HK-2 (cell line): ENCODE measurements around the gene FCN3.
"Not testable (repeated sequence)": the region's sequence is repeated elsewhere in the genome, so short reads cannot be mapped to it uniquely, and the experiment has no call there.

Source experiments
- DNase-seq: peaks from one replicate; pipeline ENCODE4 v3.0.0-alpha.2; 2018; ENCODE audit not compliant: unreplicated experiment

Gene FCN3

DNA sequence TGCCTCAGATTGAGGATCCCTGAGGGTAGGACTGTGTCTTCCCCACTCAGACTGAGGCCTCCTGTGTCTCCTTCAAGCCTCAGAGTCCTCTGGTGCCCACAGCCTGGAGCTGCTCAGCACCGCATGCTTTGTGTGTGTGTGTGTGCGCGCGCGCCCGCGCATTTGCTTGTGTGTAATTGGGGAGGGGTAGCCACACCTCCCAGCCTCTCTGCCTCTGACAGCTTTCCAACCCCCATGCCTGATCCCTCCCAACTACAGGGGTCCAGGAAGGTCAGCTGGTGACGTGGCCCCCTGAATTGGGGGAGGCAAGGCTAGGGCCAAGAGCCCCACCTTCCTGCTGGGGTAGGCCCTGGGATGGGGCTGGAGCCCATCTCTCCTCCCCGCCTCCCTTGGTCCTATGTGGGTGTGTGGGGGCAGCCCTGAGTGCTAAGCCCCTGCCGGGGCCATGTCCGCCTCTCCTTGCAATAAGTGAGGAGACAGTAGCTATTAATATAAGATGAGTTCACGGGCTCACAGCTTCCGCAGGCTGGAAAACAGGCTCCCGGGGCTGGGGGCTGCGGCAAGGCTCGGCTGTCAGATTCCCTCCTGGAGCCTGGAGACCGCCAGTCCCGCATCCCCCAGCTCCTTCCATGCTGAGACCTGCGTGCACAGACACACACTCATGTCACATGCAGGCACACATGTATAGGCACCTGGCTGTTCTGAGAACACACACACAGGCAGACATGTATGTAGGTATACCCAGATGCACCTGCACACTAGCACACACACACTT, 24.8 kb upstream of the FCN3 start:
- DNase-seq = no peak

DNA sequence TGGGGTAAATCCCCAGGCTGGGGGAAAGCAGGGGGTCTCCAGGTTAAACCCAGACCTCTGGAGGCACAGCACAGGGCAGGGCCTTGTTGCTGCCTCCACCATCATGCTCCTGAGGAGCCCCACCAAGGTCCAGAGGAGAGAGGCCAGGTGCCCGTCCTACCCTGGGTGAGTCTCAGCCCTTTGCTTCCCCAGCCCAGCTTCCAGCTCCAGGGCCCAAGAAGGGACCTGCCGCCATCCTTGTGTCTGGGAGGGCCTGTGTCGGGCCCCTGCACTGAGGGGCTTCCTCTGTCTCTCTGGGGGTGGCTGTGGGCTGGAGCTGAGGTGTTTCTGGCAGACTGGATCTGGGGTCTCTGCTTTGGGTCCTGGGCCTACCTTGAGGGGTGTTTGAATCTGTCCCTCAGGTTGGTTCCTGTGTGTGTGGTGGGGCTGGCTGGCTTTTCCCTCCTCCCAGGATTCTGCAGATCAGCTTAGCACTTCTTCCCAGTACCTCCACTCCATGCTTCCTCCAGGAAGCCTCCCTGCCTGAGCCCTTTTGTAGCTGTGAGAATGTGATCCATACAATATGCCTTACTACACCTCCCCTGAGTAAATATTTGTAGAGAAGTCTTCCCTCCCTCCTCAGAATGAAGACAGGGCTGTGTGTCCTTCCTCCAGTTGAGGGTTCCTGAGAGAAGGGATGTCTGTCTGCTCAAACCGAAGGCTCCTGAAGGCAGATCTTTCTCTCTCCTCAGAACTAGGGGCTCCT, 24.0 kb upstream of the FCN3 start:
- no peak for DNase-seq

DNA sequence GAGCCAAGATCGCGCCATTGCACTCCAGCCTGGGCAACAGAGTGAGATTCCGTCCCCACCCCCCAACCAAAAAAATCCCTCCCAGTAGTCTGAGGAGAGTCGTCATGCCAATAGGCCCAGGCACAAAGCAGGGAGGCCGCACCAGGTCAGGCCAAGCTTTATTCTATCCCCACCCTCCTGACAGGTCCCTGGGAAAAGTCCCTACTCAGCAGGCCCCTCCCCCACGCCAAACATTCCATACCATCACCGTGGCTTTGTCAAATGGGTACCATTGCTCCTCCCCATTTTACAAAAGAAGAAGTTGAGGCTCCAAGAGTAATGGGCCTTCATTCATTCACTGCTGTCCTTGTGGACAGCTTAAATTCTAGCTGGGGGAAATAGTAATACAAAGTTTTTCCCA, 23.1 kb upstream of the FCN3 start:
- no peak for DNase-seq

DNA sequence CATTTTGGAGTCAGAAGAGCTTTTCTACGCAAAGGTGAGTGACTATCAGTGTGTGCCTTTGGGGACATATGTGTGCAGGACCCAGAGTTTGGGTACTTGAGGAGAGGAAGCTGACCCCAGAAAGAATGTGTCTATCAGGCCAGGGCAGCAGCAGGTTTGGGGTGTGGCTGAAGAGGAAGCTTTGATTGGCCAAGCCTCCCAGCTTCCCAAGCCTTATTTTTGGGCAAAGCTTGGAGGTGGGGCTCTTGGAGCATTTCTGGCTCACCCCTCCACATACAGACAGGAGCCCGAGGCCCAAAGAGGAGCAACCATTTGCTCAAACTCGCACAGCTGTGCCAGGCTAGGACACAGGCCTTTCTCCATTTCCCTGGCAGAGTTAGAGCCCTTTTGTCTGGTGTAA, 22.5 kb upstream of the FCN3 start:
- no peak for DNase-seq

DNA sequence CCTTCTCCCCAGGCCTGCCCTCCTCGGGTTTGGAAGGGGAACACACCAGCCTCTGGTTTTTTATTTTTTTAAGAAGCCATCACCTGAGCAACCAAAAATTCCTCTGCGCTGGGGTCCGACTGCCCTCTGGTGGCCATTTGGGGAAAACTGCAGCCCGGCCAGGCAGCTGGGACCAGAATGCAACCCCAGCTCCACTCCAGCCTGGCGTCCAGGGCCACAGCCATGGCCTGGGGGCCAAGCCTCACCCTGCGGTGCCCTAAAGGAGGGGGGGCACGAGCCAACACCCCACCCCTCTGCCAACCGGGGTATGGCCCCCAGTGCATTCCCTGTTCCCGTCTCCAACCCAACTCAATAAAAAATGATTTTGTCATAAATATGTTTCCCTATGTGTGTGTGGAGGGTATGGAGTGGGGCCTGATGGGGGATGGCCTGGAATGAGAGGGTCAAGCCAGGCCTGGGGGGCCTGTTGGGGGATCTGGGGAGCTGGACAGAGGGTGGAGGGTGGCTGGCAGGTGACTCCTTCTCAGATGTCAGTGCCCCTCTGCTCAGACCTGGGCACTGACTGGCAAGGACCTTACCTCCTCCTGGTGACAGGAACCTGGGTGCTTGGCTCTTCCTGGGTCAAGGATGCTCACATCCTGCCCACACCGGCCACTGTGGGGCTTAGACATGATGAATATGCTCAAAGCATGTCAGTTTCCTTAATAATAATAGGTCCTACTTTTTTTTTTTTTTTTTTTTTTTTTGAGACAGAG, 21.0 kb upstream of the FCN3 start:
- DNase-seq = peak; percentile 77

DNA sequence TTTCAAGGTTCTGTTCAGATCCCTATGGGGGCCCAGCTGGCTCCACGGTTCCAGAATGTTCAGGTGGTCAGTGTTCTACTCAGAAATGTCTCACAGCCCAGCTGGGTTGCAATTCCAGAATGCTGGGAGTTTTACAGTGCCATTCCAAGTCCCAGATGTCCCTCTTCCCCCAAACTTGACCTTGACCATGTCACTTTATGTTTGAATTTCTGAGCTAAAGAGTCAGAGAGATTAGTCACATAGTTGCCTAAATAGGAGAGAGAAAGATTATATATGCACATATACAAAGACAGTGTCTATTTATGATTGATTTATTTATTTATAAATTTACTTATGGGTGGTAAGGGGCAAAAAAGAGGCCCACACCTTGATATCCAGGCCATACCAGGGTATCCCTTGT, 20.3 kb upstream of the FCN3 start:
- DNase-seq = no peak

DNA sequence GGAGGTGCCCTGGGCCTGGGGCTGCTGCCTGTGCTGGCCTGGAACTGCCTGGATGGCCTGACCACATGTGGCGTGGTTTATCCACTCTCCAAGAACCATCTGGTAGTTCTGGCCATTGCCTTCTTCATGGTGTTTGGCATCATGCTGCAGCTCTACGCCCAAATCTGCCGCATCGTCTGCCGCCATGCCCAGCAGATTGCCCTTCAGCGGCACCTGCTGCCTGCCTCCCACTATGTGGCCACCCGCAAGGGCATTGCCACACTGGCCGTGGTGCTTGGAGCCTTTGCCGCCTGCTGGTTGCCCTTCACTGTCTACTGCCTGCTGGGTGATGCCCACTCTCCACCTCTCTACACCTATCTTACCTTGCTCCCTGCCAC, 19.6 kb upstream of the FCN3 start:
- no peak for DNase-seq

DNA sequence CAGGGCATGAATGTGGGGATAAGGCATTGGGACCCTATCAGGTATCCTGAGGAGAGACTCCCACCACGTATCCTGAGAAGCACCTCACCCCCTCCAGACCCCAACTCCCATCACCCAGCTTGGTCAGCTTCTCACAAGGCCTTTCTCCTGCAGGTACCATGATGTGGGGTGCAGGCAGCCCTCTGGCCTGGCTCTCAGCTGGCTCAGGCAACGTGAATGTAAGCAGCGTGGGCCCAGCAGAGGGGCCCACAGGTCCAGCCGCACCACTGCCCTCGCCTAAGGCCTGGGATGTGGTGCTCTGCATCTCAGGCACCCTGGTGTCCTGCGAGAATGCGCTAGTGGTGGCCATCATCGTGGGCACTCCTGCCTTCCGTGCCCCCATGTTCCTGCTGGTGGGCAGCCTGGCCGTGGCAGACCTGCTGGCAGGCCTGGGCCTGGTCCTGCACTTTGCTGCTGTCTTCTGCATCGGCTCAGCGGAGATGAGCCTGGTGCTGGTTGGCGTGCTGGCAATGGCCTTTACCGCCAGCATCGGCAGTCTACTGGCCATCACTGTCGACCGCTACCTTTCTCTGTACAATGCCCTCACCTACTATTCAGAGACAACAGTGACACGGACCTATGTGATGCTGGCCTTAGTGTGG, 19.1 kb upstream of the FCN3 start:
- no peak for DNase-seq

DNA sequence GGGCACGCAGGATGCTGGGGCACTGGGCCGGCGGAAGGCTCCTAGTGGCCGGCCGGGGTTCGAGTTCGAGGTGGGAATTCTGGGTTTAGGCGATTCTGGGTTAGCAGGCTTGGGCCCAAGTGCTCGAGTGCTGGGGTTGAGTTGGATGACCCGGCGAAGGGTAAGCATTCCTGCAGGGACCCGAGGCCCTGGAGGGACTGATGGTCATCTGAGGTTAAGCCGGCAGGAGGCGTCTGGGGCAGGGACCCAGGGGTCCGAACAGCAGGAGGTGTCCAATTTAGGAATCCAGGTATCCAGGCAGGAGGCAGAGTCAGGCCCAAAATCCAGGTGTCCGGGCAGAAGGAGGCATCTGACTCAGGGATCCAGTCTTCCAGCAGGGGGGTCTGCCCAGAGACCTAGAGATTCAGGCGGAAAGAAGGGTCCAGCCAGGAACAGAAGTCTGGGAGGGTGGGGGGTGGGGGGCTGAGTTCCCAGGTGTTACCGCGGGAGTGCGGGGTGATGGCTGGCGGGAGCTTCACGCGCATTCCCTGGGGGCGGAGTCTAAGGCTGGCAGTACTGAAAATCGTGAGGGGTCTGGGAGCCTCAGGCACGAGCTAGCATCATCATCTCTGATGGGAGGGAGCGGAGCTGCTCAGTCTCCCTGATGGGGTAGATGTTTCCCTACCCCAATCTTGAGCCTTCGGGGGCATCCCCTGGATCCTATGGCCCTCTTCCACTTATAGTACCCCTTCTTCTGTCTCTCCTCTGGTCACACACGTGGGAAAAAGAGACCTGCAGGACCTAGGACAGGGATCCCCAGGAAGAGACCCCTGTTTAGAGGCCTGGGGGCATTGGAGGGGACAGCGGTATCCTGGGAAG, 18.4 kb upstream of the FCN3 start:
- no peak for DNase-seq

DNA sequence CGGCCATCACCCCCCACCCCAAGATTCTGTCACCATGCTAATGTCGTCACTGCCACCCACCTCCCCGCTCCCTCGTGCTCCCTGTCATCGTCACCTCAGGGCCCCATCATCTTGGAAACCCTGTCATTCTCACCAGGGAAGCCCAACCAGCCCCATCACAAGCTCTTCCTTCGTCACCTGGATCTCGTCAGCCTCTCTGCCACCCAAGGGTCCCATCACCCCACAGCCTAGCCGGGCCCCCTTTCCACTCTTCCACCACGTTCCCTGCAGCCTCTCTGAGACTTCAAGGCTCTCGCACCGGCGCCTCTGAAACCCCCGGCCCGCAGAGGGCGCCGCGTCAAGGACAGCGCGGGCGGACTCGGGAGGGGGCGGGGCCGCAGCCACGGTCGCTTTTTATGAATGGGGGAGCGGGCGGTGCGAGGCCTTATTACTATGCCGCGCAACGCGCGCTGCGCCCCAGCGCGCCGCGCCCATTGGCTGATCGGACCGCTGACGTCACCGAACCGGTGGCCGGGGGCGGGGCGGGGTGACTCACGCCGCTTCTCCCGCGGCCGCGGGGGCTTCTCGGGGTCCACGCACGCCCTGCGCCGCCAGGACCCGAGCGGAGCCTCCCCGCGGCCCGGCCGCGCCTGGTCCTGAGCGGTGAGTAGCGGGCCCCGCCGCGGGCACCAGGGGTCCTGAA, 17.6 kb upstream of the FCN3 start, which contains the start of gene GPR3:
Gene GPR3, plus strand, starts transcription at position 527 of the 682 bp plus-strand sequence. CDS start 1,177 bp downstream, outside the sequence.
- DNase-seq = peak; percentile 90

DNA sequence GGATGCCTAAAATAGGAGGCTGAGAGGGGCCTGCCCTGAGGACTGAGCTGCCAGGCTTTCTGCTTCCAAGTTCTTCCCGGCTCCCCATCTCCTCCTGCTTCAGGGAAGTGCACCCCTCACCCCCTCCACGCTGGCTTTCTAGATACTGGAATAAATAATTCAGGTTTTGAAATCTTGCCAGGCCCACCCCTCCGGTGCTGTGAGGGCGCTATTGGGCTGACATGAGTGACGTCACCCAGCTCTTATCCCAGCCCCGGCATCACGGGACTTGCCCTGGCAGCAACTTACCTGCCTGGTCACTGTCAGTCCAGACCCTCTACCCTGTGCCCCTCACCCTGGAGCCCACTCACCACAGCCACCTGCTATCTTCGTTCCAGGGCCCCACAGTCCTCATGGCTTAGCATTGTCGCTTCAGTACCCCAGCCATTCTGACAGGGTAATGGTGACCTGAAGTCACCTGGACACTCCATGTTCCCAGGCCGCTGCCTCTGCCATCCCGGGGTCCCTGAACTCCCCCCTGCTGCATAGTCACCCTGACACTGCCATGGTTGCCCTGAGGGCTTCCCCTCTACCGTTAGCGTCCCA, 17.0 kb upstream of the FCN3 start:
- DNase-seq = no peak

DNA sequence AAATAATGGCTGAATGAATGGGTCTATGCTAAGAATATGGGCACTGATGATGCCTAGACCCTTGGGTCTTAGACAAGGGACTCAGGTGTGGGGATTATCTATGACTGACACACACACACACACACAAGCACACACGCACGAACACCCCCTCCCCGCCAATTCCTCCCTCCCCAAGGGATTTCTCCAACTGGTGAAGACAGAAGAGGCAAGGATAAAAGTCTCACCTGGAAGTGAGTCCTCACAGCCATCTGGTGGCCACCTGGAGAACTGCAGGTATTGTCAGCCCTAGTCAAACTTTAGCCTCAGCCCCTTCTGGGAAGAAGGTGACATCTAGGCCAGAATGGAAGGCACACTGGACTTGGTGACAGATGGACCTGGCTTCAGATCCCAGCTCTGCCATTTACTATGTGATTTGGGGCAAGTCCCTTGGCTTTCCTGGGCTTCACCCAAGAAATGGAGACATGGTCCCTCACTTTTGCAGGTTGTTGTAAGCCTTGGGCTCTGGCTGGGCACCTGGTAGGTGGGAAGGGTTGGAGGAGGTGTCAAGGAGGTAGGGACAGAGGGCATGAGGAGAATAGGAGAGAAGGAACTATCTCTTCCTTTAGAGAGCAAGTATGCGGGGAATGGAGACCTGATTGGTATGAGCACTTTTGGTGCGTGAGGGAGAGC, 13.8 kb upstream of the FCN3 start:
- peak; percentile 67 for DNase-seq

DNA sequence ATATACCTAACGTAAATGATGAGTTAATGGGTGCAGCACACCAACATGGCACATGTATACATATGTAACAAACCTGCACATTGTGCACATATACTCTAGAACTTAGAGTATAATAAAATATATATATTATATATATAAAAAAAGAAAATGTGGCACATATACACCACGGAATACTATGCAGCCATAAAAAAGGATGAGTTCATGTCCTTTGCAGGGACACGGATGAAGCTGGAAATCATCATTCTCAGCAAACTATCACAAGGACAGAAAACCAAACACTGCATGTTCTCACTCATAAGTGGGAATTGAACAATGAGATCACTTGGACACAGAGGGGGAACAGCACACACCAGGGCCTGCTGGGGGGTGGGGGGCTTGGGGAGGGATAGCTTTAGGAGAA, 10.2 kb upstream of the FCN3 start:
- DNase-seq = not testable (repeated sequence)

DNA sequence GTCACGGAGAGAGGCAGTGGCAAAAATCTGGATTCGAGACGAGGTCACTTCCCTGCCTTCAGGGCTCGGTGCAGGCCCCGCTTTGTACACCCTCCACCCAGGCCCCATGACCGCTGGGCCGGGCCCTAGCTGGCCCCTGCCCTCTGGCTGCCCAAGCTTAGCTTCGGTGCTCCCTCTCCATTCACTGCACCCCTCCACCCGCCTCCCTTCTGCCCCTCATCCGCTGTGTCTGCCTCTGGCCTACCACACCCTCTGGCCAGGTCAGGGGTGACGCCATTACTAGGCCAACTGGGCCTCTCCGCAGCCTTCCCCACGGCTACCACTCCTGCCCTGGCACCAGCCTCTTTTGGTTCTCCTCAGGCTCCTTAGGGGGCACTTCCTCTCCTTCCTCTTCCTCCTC, 9.0 kb upstream of the FCN3 start:
- no peak for DNase-seq

DNA sequence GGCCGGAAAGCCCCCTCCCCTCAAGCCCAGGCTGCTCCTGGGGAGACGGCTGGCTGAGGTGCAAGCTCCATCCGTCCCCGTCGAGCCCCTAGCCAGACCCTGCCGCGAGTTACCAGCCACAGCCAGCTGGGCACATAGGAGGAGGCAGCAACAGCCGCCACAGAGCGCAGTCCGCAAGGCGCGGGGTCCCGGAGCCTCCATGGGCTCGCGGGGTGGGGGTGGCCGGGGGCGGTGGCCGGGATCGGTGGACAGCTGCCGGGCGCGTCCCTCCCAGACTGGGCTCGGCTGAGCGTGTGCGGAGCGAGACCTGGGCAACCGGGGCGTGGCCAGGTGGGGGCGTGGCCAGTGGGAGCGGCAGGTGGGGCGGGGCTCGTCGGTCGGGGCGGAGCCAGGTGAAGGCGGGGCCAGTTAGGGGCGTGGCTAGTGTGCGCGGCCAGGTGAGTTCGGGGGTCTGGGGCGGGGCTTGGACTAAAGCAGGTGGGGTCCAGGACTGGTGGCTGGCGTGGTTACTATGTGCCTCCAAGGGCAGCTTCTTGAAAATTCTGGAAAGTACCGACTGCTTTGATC, 8.5 kb upstream of the FCN3 start, which contains the start of gene CD164L2:
Gene CD164L2, minus strand, starts transcription at position 295 of the 567 bp plus-strand sequence. Its CDS starts 94 bp downstream, at position 201.
- no peak for DNase-seq

DNA sequence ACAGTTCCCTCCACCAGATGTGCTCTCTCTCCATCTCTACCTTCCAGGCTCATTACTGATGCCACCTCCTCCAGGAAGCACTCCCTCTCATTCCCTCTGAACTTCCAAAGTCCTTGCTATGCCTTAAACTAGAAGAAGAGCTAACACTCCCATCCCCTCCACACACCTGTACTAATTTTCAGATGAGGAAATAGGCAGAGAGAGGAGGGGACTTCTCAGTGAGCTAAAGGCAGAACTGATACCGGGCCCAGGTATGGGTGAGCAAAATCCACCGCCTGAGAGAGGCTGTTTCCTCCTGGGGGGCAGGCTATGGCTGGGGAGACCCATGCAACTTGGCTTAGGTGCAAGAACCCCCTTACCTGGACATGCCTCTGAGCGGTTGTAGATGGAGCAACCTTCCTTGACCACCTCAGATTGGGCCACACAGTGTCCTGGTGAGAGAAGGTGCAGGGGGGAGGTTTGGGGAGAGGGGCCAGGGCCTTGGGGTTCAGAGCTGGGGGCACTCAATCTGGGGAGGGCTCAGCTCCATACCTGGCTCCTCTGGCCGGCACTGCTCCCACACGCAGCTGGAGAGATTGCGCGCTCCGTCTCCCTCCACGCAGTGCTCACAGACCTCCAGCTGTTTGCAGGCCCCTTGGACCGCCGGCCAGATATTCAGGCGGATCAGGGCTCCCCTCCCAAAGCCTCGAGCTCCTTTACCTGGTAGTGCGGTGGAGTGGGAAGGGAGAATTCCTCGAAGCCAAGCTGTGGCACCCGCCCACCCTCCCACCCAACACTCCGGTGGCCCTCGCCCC, 7.5 kb upstream of the FCN3 start:
- DNase-seq = no peak

DNA sequence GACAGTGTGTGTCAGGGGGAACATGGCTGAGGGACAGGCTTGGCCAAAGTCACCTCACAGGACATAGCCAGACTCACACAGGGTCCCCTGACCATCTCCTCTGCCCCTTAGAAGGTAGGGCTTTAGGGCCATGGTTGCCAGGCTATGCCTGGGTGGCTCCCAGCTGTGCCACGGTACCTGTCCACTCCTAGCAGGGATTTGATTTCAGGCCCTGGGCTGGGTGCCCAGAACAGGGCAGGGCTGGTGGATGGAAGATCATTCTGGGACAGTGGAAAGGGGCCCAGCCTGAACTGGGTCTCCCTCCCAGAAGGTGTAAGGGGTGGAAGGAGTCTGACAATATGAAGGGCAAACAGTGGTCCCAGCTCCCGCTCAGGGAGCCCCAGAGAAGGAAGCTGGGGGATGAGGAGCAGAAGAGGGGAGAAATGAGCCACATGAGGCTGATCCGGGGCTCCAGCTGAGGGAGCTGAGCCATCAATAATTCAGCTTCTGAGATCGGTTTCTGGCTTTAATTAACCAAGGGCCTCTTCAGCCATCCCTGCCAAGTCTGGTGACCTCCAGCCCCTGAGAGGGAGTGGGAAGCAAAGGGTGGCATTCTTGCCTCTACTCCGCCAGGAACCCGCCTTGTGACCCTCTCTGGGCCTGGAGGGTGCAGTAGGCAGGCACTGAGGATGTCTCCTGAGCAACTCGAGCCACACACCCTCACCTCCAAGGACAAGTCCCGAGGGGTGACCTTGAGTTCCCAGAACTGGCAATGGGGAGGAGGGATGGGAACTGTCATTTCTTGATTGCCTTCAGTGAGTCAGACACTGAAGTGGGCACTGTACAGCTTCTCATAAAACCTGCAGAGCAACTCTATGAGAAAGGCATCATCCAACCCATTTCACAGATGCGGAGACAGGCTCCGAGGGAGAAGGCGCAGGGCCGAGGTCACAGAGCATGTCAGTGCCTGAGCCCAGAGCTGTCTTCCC, 6.4 kb upstream of the FCN3 start:
- DNase-seq = no peak
